HuH-7 (cell line): ENCODE data around the gene SOWAHB.

ENCODE experiments used
- DNase-seq: peaks from one replicate; pipeline ENCODE4 v3.0.0; 2011; ENCODE audit warnings: low spot score

Gene SOWAHB, protein sequence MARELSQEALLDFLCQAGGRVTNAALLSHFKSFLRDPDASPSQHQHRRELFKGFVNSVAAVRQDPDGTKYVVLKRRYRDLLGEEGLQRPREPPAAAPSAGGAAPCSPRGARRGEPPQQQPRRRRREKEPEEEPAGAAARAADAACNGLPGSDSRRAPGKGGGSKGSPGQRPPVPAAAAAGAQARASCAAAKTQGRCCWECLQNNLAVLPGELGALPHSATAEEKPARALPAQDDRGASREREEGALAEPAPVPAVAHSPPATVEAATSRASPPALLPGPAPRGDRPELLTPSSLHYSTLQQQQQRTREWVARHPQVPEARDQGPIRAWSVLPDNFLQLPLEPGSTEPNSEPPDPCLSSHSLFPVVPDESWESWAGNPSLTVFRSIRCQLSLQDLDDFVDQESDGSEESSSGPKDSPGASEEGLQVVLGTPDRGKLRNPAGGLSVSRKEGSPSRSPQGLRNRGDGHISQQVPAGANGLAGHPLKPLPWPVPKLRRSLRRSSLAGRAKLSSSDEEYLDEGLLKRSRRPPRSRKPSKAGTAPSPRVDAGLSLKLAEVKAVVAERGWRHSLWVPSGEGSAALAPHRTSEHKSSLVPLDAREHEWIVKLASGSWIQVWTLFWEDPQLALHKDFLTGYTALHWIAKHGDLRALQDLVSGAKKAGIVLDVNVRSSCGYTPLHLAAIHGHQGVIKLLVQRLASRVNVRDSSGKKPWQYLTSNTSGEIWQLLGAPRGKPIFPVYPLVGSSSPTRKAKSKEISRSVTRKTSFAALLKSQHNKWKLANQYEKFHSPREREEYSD

DNA sequence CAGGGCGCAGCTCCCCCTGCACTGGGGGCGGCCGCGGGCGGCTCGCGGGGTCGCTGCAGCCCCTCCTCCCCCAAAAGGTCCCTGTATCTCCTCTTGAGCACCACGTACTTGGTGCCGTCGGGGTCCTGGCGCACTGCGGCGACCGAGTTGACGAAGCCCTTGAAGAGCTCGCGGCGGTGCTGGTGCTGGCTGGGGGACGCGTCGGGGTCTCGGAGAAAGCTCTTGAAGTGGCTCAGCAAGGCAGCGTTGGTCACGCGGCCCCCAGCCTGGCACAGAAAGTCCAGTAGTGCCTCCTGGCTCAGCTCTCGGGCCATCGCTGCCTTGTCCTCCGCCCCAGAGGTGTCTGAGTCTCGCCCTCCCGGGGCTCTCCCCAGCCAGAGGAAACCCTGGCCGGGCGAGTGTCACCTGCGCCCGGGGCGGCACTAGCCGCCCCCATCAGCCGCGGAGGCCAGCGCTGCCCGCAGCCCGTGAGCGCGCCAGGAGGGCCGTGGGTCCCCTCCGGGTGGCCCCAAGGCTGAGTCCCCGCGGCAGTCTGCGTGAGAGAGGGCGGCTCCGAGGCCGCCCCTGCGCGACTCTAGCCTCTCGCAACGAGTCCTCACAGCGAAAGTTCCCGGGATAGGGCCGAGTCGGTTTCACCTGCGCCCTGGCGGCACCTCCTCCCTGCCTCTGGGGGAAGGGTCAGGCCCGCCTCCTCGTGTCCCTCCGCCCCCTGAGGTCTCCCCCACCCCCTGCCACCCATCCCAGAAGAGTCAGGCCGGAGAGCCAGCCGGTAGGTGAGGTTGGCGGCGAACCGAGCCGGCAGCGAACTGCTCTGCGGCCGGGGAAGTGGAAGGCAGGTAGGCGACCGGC is at the start of gene SOWAHB:
TSS of gene SOWAHB (minus strand) at position 609 of the 849 bp plus-strand sequence. CDS start at position 314, 295 bp downstream.
- peak; percentile 88 for DNase-seq

DNA sequence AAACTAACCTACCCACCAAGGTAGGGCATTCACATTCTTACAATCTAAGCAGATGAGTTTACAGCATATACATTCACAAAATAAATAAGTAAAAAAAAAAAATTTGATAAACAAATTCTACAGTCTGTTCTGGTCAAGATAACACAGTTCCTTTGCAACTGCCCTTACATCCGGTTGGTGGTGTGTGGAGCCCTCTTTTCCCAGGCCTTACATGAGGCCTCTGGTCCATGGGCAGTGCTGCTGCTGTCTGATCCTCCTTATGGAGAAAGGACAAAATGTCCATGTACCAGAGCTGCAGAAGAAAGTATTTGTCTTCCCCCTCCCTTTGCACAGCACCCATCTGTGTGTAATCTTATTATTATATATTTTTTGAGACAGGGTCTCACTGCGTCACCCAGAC is 49.4 kb upstream of the SOWAHB start:
- peak; percentile 36 for DNase-seq

DNA sequence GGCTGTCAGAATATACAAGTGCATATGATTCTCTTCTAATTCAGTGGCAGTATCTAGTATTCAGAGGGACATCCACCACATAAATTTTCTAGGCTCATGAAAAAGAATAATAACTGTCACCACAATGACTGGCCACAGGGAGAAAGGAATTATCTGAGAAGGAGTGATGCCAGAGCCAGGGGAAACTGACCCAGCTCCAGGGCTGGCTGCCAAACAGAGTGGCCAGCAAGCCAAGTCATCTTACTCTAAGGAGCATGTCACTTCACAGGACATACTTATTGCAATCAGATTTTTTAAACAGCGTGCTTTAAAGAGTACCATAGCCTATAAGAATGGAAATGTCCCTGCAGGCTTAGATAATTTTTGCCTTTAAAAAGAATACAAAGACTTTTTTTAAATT is 45.8 kb upstream of the SOWAHB start:
- DNase-seq: no peak

DNA sequence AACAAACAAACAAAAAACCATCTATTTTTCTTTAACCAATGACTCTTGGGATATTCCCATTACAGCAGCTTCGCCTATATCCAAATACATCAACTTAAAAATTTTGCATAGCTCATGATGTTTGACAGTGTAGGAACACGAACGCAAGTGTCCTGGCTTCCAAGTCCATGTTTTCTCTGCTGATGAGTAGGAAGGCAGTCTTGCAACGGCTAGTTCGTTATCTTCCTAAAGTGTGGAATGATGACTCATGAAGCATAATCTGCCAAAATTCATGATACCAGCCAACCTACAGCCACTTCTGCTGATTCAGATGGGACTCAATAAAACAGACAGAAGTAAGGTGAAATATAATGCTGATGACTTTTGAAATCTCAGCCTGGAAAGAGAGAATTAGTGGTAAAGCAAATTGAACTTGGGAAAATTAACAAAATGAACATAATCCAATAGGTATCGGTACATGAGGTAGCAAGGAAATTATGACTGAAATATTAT is 45.2 kb upstream of the SOWAHB start:
- DNase-seq: no peak

DNA sequence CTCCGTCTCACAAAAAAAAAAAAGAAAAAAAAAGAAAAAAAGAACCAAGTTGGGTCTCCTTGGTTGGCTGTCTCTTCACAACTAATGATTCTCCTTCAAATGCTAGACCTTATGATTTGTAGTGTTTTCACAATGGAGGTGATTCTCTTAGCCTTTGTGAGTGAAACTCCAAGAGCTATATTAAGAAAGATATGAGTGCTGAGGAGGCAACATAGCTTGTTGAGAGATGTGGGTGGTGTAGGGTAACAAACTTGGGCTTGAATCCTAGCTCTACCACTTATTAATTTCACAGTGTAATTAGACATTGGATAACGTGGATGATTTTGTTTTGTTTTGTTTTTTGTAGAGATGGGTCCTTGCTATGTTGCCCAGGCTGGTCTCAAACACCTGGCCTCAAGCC is 41.2 kb upstream of the SOWAHB start:
- DNase-seq: no peak

DNA sequence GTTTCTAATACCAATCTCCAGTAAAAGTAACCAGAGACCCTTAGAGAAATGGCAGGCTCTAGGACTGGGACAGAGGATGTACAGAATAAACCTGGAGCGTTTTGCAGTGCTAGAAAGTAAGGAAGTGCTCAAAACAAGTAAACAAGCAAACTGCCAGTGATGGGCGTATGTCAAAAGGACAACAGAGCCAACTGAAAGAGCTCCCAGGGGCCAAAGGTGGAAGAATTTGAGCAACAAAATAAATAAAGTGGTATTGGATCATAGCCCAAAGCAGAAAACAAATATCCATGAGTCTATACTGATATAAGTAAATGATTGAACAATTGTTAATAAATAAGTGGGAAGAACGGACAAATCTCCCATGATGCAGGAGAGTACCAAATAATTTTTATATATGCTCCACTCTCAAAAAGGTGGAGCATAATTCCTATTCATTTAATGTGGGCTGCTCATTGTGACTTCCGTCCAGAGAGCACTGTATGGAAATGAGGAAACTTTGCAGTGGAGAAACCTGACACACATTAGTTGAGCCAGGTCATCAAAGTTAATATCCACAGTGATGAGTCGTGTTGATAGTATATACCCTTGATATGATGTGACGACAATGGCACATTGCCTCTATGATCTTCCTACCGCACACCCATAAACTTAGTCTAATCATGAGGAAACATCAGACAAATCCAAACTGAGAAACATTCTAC is 33.8 kb upstream of the SOWAHB start:
- no peak for DNase-seq

DNA sequence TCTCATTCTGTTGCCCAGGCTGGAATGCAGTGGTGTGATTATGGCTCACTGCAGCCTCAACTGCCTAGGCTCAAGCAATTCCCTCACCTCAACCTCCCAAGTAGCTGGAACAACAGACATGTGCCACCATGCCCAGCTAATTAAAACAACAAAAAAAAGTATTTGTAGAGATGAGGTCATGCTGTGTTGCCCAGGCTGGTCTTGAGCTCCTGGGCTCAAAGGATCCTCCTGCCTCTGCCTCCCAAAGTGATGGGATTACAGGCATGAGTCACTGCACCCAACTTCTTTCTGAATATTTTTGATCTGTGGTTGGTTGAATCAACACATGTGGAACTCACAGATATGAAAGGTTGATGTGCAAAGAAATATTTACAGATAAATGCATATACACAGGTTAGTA is 33.1 kb upstream of the SOWAHB start:
- no peak for DNase-seq

DNA sequence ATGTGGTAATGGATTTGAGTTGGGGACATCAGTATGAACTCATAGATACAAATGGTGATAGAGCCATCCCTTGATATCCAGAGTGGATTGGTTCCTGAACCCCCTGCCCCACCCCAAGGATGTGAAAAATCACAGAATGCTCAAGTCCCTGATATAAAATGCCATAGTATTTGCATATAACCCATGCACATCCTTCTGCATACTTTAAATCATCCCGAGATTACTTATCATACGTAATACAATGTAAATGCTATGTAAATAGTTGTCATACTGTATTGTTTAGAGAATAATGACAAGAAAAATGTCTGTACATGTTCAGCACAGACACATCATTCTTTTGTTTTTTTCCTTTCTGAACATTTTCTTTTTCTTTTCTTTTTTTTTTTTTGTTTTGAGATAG is 32.7 kb upstream of the SOWAHB start:
- no peak for DNase-seq

DNA sequence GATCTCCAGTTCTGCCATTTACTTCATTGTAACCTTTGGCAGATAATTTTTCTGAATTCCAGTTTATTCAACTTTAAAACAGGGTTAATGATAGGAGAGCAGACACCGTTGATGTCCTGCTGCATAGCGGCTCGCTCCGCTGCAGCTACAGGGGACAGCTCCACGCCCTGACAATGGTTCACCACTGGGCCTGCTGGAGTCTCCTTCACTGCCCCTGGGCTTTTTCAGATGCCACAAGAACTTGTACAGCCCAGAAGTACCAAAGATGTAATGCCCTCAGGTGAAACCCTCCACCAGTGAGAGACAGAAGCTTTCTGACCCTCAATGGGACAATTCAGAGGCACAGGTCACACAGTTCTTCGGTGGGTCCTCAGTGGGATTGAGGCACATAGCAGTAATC is 28.9 kb upstream of the SOWAHB start:
- DNase-seq: no peak

DNA sequence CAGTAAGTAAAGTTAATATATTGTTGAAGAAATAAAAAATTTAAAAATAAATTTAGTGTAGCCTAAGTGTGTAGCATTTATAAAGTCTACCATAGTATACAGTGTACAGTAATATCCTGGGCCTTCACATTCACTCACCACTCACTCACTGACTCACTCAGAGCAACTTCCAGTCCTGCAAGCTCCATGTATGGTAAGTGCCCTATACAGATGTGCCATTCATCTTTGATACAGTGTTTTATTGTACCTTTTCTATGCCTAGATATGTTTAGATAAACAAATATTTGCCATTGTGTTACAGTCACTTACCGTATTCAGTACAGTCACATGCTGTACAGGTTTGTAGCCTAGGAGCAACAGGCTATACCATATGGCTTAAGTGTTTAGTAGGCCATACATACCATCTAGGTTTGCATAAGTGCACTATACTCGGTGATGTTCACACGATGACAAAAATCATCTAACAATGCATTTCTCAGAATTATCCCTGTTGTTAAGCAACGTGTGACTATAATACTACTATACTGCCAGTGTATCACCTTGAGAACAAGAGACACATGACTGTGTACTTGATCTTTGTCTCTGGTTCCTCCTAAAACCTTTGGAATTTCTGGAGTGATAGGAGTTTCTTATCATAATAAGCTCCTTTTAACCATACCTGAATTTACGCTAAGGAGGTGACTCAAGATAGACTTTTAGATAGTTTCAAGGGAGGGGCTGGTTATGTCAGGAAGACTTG is 25.8 kb upstream of the SOWAHB start:
- DNase-seq: no peak

DNA sequence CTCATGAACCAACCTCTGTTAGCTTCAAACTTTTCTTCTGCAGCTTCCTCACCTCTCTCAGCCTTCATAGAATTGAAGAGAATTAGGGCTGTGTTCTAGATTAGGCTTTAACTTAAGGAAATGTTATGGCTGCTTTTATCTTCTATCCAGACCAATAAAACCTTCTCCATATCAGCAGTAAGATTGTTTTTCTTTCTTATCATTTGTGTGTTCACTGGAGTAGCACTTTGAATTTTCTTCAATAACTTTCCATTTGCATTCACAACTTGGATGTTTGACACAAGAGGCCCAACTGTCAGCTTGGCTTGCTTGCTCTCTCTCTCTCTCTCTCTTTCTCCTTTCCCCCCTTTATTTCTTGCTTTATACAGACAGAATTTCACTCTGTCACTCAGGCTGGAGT is 22.8 kb upstream of the SOWAHB start:
- DNase-seq: no peak

DNA sequence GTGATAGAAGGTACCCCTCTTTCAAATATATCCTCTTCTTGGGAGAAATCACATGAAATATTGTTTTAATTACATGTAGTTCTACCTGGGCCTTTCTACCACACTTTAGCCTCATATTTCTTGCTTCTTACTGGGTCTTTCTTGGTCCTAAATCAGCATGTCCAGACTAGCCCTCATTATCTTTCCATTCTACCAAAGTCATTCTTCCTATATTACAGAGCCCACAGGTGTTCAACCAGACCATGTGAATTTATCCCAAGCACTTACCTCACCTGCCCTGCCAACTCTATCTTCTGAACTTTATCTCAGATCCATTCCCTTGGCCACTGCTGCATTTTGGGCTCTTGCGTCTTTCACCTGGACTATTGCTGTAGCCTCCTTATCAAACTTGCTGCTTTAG is 11.8 kb upstream of the SOWAHB start:
- DNase-seq: no peak

DNA sequence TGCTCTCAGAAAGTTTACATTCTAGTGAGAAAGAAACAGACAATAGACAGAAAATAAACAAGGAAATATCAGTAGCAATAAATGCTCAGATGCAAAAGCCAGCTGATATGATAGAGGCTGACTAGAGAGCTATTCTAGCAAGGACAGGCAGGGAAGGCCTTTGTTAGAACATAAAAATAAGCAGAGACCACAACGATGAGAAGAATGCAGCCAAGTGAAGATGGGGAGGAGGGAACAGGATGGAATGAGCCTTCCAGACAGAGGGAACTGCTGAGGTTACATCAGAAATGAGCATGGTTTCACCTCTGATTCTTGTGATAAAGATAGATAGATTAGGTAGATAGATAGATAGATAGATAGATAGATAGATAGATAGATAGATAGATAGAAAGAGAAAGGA is 7.6 kb upstream of the SOWAHB start:
- DNase-seq: no peak

DNA sequence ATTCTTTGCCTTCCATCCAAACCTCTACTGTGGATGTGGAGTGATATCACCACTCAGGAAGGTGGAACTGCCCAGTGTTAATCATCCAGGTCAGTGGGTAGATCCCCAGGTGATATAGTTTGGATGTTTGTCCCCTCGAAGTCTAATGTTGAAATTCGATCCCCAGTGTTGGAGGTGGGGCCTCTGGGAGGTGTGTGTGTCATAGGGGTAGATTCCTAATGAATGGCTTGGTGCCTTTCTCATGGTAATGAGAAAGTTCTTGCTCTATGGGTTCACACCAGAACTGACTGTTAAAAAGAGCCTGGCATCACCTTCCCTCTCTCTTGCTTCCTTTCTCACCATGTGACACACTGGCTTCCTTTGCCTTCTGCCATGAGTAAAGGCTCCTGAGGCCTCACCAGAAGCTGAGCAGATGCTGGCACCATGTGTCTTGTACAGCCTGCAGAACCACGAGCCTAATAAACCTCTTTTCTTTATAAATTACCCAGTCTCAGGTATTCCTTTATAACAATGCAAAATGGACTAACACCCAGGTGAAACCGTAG is 6.8 kb upstream of the SOWAHB start:
- DNase-seq: no peak

DNA sequence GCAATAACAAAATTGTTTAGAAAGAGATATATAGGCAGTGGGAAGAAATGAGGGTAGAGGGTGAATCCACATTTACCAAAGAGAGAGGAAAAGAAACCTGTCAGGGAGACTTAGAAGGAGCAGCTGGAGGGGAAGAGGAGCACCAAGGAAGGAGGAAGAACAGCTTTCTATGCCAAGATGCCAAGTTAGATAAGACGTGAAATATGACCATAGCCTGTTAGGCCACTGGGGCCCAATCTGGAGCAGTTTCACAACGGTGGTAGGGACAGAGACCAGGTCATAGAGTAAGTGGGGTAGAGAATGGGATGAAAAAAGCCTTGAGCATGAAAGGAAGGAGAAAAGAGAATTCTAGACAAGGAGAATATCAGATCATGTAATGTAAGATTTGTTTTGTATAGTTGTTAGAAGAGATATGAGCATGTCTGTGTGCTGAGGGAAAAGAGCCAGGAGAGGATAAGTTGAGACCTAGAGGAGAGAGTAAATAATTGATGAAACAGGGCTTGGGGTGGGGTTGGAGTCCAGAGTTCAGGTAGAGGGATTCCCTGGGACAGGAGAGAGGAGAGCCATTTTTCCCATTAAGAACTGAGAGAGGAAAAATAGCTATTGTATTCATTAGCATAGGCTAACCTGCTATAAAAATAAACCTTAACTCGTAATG is 4.4 kb upstream of the SOWAHB start:
- peak; percentile 84 for DNase-seq

DNA sequence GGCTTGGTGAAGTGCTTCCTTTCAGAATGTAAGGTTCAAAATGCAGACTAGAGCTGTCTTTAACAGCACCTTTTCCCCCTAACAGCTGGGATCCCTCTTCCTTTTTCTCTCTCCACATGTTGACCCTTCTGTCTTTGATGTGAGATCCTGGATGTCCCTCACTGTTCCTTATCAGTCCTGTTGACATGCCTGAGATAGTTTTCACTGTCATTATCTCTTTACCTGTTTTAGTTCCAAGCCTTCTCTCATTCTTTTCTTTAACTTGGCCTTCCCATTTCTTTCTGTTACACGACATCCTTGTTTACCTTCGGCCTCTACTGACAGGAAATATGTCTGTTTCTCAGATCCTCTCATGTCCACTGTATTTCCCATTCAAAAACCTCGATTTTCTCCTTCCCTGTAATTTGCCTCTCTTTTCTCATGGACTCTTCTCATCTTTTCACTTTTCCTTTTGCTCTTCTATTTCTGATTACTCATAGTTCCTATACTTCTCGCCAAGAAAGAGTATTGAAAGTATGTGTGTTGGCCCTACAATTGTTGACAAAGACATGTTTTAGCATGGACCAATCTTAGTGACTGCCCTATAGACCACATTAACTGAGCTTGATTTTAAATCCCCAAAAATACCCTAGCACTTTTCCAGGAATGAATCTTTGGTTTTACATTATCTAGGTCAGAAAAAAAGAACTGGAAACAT is 1.2 kb upstream of the SOWAHB start:
- no peak for DNase-seq

DNA sequence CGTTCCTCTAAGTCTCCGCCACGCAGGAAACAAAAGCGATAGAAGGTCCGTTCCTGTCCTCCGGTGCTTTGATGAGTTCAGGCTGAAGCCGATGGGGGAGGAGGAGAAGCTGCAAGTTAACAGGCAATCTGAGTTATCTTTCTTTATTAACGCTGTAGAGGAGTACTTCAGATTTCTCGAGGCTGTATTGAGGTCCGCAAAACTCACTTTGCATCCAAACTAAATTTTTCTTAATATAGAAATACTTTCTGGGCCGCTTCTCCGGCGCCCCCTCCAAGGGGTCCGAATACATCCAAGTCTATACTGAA is 395 bp upstream of the SOWAHB start:
- no peak for DNase-seq

DNA sequence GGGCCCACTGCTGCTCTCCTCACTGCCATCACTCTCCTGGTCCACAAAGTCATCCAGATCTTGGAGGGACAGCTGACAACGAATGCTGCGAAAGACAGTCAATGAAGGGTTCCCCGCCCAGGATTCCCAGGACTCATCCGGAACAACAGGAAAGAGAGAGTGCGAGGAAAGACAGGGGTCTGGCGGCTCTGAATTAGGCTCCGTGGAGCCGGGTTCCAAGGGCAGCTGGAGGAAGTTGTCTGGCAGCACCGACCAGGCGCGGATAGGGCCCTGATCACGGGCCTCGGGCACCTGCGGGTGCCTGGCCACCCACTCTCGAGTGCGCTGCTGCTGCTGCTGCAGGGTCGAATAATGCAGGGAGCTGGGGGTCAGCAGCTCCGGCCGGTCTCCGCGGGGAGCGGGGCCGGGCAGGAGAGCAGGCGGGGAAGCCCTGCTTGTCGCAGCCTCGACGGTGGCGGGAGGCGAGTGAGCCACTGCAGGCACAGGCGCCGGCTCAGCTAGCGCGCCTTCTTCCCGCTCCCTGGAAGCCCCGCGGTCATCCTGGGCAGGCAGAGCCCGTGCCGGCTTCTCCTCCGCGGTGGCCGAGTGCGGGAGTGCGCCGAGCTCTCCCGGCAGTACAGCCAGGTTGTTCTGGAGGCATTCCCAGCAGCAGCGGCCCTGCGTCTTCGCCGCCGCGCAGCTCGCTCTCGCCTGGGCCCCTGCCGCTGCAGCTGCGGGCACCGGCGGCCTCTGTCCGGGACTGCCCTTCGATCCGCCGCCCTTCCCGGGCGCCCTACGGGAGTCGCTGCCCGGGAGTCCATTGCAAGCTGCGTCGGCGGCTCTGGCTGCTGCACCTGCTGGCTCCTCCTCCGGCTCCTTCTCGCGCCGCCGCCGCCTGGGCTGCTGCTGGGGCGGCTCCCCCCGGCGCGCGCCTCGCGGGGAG is 1.1 kb downstream of the SOWAHB start:
- DNase-seq: peak; percentile 38

DNA sequence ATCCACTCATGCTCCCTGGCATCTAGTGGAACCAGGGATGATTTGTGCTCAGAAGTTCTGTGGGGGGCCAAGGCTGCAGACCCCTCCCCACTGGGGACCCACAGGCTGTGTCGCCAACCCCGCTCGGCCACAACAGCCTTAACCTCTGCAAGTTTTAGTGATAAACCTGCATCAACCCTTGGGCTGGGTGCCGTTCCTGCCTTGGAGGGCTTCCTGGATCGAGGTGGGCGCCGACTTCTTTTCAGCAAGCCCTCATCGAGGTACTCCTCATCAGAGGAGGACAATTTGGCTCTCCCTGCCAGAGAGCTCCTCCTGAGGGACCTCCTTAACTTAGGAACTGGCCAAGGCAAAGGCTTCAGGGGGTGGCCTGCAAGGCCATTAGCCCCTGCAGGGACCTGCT is 1.9 kb downstream of the SOWAHB start:
- no peak for DNase-seq
